Mucosa of gallbladder (tissue), 1 donor: ENCODE data around the gene C7orf25. TPM values are rescaled to one million over a fixed set of nuclear protein-coding genes. Genes with fewer than 3 reads are reported as not detected.

ENCODE experiments used
- DNase-seq: peaks from one replicate; pipeline ENCODE4 v3.0.0-alpha.2; 2020; ENCODE audit warnings: low spot score
- total RNA-seq: library from RNA; stranded (reverse); gene quantifications from one replicate; pipeline ENCODE4 v1.2.1, GENCODE V29; 2021
- donor health status: DM: no; HTN: no; CAD: no.

Gene C7orf25
- total RNA-seq, 1 donor from 2014 or later = 8.3 TPM

DNA sequence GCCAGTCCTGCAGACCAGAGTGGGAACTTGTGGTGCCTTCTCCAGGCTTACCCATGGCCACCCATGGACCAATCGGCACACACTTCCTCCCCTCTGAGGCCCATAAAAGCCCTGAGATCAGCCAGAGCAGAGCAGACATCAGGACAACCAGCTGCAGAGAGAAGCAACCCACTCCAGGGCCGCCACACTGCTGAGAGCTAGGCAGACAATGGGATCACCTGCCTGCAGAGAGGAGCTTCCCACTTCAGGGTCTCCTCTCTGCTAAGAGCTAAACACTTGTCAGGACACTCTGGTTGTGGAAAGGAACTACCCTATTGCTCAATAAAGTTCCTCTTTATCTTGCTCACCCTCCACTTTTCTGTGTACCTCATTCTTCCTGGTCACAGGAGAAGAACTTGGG, 34.0 kb downstream of the C7orf25 start:
- DNase-seq = no peak

DNA sequence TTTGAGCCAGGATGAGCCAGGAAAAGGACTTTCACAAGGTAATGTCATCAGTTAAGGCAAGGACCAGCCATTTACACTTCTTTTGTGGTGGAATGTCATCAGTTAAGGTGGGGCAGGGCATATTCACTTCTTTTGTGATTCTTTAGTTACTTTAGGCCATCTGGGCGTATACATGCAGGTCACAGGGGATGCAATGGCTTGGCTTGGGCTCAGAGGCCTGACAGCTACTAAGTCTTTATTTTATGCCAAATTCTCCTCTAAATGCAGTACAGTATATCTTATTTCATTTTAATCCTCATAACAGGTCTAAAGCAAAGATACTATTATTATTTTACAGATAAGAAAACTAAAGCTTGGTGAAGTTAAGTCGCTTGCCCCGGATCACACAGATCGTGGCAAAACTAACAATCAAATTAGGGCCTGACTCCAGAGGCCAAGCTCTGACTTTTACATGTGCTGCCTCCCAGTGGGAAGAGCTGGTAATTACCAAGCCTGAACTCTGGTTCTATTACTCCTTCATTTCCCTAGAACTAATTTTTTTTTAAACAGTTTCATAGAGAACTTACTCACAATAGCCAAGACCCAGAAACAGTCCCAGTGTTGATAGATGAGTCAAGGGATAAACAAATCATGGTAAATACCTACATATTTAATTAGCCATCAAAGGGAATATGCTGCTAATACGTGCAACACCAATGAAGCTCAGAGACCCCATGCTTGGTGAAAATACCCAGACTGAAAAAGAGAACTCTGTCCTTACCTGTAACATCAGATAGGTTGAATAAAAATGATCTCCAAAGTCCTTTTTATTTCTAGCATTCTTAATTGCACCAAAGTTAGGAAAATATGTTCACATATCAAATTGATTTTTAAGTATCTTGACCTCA, 35.4 kb downstream of the C7orf25 start:
- peak; percentile 64 for DNase-seq

DNA sequence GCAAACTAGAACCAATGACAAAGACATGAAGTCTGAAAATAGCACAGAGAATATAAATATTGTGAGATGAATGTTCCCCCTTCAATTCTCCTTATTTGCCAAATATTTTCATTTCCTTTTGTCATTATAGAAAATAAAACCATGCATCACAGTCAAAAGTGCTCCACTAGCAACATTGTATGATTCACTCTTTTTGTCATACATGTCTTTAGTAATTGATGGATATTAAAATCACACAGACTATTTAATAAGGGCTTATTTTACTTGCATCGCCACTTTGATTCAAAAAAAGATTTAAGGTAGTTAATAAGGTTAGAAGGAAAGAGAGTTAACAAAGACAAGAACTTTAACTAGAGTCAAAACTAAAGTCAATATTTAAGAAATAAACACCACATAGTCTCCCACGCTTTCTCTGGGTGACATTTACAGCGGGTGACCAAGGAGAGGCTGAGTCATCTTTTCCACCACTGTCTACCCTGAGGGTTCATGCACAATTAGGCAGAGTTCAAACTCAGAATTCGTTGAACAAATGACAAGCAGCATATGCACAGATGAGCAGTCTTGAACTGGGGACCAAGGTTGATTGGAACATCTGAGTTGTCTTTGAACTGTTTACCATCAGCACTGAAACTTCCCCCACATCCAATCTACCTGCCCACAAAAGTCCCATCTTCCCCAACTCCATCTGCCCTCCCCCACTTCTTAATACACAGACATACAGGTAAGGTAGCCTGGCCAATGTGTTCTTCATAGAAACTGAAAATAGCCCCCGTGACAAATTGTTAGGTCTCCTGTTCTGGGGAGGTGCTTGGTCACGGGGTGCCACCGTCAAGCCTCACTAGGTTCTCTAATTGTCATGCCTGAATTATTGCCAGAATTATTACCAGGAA, 42.5 kb downstream of the C7orf25 start:
- DNase-seq = no peak

DNA sequence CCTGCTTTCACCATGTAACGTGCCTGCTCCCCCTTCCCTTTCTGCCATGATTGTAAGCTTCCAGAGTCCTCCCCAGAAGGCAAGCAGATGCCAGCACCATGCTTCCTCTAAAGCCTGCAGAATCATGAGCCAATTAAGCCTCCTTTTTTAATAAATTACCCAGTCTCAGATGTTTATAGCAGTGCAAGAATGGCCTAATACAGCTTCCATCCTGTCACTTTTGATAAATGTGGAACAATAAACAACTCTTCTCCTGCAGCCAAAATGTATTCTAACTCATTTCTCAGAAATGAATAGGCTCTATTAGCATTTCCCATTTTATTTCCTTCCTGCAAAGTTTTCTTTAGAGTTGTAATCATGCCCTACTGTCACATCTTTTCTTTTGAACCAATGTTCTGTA, 43.4 kb downstream of the C7orf25 start:
- no peak for DNase-seq

Other genes with a start within 250 kb of the C7orf25 start
- gene PSMA2, start 20.1 kb upstream of the C7orf25 start, total RNA-seq = 54.2 TPM
- gene MRPL32, start 20.3 kb upstream of the C7orf25 start, total RNA-seq = 41.0 TPM
- gene HECW1, start 200.6 kb upstream of the C7orf25 start, total RNA-seq = 3.8 TPM